ENCODE results near the gene FMN2.

Gene FMN2

DNA sequence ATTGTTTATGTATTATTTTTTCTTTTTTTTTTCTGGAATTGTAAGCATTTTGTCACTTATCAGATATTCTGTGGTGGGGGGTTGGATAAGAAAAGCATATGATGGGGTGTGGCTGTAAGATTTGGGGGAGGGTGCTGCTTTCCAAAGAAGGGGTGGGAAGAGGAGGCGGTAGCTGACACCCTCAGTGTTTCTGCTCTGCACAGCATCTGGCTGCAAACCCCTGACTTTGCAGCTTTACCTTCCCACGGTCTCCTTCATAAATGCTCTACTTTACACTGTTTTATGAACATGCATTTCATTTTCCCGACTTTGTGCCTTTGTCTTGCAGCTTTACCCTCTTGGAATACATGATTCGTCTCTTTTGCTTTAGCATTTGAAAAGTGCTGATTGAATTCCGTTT is 7.6 kb downstream of the FMN2 start:
- DNase-seq: peak; percentile 26

DNA sequence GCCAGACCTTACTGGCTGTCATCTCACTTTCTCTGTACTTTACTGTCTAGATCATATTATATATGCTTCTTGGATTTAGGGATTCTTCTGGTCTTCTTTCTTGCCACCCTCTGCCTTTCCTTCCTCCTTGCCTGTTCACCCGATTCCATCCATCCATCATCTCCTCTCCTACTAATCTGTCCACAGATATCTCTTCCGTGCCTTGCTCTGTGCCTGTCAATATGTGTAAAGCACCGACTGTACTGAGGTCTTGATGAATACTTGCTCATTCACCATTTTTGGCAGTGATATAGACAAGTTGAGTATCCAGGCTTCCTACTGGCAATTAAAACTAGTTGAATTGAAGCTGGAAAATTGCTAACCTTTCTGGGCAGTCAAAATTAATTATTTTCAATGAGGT is 8.1 kb downstream of the FMN2 start:
- DNase-seq: peak; percentile 41

DNA sequence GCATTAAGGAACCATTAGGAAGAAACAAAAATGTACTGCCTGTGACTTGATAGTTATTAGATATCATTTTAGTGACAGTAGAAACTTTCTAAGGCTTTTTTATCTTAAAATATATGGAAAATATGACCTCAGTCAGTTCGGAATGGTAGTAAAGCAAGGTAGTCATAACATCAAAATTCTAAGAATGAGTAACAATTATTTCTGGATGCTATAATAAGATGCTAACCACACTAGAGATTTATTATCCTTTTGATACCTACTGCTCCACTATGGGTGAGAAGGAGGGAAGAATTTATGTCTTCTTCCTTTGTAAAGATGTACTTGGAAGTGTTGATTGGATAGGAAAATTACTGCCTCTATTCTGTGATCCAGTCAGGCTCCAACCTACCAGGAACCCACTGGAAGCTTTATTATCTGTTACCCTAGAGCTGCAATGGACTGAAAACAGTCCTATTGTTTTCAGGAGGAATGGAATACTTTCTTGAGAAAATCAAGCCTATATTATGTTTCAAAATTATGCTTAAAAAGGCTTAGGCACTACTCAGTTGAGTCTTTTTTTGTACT is 8.8 kb downstream of the FMN2 start:
- no peak for DNase-seq

DNA sequence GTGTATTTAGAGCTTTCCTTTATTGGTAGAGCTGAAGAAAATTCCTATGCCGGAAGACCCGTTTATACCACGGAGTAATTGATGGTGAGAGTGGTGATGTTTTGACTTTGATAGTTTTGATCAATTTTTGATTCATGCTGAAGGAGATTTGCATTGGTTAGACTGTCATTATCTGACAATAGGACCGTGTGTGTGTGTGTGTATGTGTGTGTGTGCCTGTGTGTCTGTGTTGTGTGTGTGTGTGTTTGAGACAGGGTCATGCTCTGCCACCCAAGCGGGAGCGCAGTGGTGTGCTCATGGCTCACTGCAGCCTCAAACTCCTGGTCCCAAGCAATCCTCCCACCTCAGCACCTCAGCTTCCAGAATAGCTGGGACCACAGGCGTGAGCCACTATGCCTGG is 9.6 kb downstream of the FMN2 start:
- DNase-seq: no peak

DNA sequence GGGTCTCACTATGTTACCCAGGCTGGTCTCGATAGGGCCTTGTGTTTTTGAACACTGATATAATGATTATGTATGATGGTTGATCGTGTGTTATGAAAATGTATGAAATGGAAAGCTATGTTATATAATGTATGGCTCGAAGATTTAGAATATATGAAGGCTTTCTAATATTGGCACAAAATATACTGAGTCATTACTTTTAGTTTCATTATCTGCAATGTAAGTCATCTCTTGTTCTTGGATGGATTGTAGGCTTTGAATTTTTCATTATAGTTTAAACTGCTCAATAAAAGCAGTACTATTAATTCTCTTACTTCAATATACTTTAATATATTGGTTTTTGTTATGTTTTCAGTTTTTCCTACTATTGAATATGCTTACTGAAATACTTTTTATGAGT is 10.1 kb downstream of the FMN2 start:
- no peak for DNase-seq

DNA sequence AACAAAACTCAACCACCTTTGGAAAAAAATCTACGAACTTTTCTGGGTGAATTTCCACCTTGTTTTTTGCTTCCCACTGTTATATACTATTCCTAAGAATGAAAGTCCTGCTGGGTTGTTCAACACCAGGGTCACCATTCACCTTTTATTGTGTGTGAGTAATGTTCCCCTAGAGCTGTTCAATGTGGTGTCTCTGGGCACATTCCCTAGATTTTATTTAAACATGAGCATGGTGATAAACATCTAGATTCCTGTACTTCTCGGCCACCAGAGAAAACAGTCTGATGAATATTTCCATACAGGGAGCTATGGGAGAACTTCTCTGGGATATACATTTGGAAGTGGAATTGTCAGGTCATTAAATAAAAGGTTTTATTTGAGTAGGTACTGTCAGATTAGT is 13.0 kb downstream of the FMN2 start:
- DNase-seq: no peak

DNA sequence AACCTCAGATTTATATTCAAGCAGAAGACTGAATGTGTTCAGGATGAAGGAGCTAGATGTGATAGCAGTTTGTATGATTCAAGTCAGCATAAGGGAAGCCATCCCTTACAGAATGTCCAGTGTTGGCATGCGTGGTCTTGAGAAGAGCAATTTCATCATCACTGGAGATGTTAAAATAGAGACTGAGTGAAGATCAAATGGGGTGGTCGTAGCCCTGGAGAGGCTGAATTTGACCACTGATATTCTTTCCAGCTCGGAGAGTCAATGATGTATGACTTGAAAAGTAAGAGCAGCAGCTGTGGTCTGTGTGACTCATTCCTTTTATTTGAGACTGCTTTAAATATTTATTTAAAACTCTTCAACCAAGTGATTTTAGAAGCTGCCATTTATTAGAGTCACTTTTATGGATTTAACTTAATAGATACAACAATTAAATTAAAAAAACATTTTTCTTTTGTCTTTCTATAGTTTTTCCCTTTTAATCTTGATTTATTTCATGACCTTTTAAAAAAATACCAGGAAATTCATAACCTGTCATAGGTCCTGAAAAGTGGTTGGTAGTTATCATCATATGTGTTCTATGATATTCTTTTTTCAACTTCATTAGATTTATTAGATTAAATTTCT is 15.5 kb downstream of the FMN2 start:
- DNase-seq: no peak

DNA sequence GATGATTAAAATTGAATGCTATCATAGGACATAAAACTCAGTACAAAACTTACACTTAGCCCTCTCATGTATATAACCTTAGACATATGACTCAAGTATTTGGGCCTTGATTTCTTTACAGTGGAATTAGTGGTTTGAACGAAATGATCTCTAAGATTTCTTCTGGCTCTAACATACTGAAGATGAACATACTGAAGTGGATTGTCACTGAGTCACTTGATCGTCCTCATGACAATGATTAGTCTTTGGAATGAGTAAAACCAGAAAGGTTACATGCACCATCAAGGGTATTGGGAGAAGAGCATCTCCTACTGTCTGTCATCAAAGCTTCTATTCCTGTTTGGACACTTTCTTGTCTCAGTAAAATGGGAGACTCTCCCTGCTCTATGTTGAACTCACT is 17.4 kb downstream of the FMN2 start:
- no peak for DNase-seq

DNA sequence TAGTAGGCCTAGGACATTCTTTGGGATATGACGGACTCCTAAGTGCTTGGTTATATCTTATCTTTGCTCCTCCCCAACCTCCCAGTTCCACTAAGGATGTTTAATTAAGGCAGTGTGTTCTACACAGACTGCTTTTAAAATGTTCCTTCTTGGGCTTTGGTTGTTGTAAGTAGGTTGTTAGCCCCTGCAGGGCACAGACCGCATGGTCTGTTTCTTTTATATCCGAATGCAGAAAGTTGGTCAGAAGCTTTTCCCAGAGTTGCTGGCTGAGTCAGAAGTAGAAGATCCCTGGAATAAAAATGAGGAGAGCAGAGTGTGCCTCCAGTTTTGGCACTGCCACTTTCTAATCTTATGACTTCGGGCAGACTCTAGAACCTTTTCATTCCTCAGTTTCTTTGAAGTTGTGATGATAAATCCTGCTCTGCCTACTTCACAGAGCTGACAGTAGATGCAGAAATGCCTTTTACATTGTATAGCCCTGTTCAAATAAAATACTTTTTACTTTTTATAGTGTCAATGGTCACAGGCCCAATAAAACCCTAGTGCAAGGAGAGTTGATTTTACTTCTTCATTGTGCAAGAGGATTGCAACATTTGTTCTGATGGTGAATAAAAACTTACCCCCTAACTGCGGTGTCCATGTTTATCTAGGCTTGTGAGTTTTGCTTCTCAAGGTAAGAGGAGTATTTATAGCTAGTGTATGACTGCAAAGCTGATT is 18.4 kb downstream of the FMN2 start:
- DNase-seq: no peak

DNA sequence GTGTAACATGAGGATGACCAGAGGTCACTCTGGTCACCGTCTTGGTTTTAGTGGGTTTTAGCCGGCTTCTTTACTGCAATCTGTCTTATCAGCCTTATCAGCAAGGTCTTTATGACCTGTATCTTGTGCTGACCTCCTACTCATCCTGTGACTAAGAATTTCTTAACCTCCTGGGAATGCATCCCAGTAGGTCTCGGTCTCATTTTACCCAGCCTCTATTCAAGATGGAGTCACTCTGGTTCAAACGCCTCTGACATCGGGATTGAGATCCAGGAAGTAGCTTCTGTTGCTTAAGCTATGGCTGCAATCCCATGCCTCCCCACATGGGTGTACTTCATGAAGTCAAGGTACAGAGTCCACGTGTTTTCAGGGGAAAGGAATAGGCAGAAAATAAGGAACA is 19.9 kb downstream of the FMN2 start:
- peak; percentile 36 for DNase-seq

DNA sequence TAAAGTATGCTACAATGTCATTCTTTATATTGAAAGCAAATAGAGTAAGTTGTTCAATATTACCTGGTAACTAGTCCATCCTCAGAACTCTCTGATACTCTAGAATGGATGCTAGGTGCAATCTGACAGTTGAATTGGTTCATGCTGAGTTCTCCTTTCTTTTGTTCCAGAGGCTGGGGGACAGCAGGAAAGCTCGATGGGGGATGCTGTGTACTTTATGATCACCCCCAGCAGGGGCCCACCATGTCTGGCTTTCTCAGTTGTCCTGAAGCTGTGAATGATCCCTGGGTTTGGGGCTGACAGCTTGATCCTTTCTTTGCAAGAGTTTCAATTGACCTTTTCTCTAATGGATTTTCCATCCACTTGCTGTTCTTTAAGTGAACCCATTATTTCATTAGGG is 22.5 kb downstream of the FMN2 start:
- DNase-seq: no peak

DNA sequence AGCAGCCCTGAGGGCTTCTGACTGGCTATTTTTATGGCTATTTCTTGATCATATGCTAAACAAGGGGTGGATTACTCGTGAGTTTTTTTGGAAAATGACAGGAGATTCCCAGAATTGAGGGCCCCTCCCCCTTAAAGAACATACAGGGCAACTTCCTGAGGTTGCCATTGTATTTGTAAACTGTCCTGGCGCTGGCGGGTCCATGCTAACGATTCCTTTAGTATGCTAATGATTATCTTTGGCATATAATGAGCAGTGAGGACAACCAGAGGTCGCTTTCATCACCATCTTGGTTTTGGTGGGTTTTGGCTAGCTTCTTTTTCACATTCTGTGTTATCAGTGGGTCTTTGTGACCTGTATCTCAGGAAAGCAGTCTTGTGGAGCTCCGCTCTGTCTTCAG is 24.1 kb downstream of the FMN2 start:
- DNase-seq: no peak

DNA sequence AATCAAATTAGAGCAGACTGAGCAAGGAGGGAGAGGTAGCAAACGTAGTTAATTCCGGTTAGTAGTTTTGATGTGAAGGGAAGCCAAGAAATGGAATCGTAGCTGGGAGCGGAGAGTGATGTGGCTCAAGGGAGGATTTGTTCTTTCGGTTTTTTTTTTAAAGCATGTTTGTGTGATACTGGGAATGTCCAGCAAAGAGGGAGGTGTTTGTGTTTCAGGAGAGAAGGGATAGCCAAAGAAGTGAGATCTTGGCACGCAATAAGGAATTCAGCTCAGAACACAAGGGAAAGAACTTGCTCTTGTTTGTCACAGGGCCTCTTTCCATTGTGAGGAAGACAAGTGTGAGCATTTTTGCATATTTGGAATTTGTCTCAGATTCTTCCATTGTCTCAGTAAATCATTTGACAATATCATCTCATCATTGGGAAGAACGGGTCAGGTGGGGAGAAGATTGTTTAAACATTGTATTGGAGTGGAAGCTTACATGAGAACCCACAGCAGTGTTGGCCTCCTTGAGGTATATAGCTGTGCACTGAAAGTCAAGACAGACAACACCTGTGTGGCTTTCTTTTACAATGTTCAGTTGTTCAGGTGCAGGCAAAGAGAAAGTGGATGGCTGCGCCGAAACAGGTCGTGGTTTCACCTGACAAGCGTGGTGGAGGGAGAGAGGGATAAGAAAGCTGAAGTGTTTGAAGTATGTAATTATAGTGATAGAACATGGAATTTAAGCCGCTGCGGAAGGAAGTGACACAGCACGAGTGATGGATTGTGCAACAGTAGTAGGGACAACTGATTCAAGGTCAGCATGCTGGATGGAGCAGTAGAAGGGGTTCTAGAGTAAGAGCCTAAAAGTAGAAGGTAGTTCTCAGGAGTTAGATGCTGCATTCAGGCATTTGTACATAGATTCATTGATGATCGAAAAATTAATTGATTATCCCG is 25.4 kb downstream of the FMN2 start:
- no peak for DNase-seq

DNA sequence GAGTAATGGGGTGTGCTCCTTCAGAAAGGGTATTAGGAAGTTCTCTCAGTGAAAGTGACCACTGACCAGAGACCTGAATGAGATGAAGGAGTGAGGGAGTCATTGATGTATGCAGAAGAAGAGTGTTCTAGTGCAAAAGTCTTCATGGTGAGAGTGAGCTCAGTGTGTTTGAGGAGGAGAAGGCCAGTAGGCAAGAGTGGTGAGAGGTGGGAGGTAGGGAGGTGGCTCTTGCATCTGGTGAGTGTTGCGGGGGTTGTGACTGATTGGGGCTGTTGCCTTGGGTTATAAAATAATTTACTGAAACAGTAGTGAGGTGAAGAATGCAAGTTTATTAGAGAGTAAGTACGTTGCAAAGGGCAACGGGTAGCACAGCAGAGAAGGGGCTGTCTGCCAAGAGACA is 26.2 kb downstream of the FMN2 start:
- DNase-seq: no peak

DNA sequence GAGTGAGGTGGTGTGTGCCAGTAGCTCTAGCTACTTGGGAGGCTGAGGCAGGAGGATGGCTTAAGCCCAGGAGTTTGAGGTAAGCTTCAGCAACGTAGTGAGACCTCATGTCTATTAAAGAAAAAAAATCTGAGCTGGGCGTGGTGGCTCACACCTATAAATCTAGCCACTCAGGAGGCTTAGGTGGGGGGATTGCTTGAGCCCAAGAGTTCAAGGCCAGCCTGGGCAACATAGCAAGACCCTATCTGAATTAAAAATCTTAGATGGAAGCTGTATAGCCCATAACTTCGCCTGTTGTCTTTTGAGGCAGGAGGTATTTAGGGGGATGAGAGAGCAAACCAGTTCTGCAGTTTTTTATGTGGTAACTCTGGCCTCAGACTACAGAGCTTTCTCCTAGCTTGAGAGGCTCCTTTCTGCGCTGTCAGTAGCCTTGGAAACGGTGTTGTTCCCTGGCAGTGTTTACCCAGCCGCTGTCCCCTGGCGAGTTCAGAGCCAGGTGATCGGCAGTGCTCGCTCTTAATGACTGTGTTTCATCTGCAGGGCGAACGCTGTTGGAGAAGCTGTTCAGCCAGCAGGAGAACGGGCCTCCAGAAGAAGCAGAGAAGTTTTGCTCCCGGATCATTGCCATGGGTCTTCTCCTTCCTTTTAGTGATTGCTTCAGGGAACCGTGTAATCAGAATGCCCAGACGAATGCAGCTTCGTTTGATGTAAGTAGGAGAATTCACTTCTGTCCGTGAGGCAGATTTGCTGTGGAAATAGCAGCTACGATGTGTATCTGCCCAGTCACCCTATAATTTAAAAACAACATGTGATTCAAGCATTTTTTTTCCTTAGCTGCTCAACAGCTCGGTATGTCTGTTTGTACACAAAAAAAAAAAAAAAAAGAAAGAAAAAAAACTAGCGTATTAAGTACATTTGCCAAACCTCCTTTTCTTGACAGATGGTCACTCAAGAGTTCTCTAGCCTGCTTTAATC is 31.2 kb downstream of the FMN2 start:
- DNase-seq: no peak

DNA sequence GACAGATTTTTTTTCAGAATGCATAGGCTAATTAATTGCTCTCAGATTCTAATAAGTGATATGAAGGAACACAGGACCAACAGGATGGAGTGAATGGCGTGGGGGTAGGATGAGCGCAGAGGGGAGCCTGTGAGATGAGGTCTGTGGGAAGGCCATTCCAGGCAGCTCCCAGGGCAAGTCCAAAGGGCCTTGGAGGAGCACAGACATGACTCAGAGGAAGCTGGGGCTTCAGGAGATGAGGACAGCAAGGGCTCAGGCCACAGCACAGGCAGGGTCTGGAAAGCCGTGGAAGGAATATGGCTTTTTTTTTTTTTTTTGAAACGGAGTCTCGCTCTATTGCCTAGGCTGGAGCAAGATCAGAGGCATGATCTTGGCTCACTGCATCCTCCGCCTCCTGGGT is 35.1 kb downstream of the FMN2 start:
- DNase-seq: no peak

DNA sequence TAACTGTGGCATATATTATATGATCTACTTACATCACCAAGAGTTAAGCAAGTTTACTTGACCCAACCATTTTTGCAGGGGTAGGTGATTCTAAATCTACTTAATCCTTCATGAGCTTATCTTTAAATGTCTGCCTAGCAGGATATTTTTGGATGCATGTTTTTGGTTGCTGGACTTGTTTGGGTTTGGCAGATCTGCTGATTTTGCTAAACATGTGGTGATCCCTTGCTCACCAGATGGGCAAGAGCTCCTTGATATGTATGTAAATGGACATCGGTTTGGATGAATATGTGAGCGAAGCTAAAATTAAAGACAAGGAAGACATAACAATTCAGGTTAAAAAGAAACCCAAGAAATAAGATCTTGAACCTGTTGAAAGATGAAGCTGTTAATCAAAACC is 36.7 kb downstream of the FMN2 start:
- peak; percentile 23 for DNase-seq

DNA sequence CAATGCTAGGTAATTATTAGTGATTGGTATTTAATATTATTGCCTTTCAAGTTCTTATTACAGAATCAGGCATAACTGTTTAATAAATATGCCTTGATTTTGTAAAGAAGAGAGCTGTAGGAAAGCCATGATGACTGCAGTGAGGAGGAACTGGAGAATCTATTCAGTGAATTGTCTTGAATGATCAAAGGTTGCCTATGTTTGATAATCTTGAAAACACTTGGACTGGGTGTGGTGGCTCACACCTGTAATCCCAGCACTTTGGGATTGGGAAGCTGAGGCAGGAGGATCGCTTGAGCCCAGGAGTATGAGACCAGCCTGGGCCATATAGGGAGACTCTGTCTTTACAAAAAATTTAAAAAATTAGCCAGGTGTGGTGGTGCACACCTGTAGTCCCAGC is 42.4 kb downstream of the FMN2 start:
- no peak for DNase-seq

DNA sequence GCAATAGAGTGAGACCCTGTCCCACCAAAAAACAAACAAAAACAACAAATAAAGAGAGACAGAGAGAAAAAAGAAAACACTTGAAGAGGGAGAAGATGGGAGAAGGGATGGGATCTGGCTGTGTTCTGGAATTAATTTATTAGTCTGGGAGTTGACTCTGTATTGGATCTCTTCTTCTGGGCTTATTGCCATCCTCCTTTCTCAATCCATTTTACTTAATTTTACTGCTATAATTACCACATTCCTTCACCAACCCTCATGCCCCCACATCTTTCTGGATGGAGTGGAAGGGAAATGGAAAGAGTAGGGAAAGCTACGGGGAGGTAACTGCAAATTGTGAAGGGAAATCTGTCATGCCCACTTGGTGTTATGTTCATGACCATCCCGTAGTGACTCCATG is 42.9 kb downstream of the FMN2 start:
- DNase-seq: no peak

DNA sequence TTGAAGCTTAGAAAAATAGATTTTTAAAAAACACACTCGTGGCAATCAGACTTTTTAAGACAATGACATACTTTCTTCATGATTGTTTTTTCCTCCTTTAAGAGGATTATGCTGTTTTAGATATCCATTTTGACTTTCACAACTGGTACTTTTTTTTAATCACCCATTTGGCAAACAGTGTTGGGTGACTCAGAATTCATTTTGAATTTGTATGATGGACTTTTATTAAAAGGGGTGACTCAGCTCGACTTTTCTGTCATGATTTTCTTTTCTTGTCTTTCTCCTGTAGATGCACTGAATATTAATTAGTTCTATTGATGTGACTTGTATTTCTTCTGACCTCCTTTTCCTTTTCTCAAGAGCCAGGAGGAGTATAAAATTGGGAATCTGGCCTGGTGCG is 44.7 kb downstream of the FMN2 start:
- DNase-seq: no peak

DNA sequence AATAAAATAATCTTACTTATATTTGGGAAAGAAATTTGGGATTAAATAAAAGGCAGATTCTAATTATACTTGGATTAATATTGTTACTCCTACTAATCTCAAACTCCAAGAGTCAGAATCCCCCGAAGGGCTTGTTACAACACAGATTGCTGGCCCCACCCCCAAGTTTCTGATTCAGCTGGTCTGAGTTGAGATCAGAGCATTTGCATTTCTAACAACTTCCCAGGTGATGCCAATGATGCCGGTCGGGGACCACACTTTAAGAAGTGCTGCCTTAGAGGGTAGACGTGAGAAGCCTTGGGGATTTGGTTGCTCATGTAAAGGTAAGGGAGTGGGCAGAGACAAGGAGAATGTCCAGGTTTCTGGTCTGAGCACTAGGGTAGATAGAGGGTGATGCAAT is 47.2 kb downstream of the FMN2 start:
- no peak for DNase-seq

DNA sequence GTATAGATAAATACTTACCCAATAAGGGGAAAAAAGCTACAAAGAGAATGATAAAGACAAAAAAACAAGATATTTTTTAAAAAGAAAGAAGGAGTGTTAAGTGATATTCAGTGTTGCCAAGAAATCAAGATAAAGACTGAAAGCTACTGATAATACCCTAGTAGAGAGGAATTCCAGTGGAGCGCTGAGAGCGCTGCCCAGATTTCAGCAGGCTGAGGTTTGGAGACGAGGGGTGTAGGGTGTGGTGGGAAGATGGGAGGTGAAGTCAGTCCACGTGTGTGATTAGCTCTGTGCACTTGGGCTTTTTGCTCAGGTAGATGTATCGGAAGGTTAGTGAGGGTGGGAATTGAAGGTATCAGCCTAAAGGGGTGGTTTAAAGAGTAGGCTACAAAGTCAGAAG is 47.8 kb downstream of the FMN2 start:
- no peak for DNase-seq
